Fibroblast of mammary gland (primary cell): ENCODE data around the gene PCDHB7.
A peak's percentile ranks its signal among the peaks of the same experiment; 100 is the strongest.
"Not testable (repeated sequence)": the region's sequence is repeated elsewhere in the genome, so short reads cannot be mapped to it uniquely, and the experiment has no call there.

Experiments
- DNase-seq: peaks from one replicate; pipeline ENCODE4 v3.0.0-alpha.2; 2010; ENCODE audit warnings: low read depth
- H3K4me3 ChIP-seq: 2 replicates; pipeline ENCODE4 v1.5.1; 2011; ENCODE audit warnings: low read depth, mild to moderate bottlenecking, low read length, moderate library complexity; ENCODE audit not compliant: control insufficient read depth
- TF ChIP-seq, protein P1 (sequence below): conservative IDR thresholded peaks from 2 replicates; pipeline ENCODE4 v1.5.1; 2011; ENCODE audit warnings: low read depth, low read length, inconsistent platforms; ENCODE audit not compliant: control insufficient read depth, insufficient read depth

The PCDHB7 gene

DNA sequence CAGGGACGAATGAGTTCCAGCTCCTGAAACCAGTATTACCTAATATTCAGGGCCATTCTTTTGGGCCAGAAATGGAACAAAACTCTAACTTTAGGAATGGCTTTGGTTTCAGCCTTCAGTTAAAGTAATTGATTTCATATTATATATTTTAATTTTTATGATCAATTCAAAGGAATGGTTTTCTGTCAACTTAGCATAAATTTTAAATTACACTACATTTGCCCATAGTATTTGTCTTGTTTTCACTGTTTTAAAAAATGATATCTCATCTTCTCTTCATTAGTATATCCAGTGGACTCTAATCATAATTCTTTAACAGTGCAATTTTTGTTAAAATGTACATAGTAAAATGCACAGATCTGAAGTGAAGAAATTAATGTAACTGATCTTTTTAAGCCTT, 7.9 kb downstream of the PCDHB7 start:
- no peak overlapping the region for H3K4me3 ChIP-seq
- TF ChIP-seq, protein P1, sequence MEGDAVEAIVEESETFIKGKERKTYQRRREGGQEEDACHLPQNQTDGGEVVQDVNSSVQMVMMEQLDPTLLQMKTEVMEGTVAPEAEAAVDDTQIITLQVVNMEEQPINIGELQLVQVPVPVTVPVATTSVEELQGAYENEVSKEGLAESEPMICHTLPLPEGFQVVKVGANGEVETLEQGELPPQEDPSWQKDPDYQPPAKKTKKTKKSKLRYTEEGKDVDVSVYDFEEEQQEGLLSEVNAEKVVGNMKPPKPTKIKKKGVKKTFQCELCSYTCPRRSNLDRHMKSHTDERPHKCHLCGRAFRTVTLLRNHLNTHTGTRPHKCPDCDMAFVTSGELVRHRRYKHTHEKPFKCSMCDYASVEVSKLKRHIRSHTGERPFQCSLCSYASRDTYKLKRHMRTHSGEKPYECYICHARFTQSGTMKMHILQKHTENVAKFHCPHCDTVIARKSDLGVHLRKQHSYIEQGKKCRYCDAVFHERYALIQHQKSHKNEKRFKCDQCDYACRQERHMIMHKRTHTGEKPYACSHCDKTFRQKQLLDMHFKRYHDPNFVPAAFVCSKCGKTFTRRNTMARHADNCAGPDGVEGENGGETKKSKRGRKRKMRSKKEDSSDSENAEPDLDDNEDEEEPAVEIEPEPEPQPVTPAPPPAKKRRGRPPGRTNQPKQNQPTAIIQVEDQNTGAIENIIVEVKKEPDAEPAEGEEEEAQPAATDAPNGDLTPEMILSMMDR: no peak
- DNase-seq: no peak

DNA sequence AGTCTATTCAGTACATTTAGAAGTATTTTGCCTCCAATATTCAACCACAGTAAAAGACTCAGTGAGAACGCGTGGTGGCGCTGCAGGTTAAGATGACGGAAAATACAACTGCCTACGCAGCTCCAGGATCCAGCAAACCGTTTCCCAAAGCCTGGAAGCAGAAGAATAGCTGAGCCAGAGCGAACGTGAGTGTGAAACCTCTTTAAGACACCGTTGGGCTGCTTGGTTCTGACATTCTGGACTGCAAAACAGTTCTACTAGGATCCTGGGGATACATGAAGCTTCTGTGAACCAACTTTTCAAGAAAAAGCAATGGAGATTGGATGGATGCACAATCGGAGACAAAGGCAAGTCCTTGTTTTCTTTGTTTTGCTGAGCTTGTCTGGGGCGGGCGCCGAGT, 9.8 kb downstream of the PCDHB7 start, which contains the start of gene PCDHB16:
PCDHB16 (plus strand) TSS at position 140 of the 400 bp plus-strand sequence; CDS start at position 313, 173 bp downstream.
- DNase-seq: peak; percentile 17
- H3K4me3 ChIP-seq: no peak within 1 kb of the TSS

DNA sequence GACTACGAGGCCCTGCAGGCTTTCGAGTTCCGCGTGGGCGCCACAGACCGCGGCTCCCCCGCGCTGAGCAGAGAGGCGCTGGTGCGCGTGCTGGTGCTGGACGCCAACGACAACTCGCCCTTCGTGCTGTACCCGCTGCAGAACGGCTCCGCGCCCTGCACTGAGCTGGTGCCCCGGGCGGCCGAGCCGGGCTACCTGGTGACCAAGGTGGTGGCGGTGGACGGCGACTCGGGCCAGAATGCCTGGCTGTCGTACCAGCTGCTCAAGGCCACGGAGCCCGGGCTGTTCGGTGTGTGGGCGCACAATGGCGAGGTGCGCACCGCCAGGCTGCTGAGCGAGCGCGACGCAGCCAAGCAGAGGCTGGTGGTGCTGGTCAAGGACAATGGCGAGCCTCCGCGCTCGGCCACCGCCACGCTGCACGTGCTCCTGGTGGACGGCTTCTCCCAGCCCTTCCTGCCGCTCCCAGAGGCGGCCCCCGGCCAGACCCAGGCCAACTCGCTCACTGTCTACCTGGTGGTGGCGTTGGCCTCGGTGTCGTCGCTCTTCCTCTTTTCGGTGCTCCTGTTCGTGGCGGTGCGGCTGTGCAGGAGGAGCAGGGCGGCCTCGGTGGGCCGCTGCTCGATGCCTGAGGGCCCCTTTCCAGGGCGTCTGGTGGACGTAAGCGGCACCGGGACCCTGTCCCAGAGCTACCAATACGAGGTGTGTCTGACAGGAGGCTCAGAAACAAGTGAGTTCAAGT, 11.8 kb downstream of the PCDHB7 start:
- H3K4me3 ChIP-seq, DNase-seq: not testable (repeated sequence)

More for the DNA sequence above, 9.8 kb downstream of the PCDHB7 start, which contains the start of gene PCDHB16:
- TF ChIP-seq, protein P1: no peak

DNA sequence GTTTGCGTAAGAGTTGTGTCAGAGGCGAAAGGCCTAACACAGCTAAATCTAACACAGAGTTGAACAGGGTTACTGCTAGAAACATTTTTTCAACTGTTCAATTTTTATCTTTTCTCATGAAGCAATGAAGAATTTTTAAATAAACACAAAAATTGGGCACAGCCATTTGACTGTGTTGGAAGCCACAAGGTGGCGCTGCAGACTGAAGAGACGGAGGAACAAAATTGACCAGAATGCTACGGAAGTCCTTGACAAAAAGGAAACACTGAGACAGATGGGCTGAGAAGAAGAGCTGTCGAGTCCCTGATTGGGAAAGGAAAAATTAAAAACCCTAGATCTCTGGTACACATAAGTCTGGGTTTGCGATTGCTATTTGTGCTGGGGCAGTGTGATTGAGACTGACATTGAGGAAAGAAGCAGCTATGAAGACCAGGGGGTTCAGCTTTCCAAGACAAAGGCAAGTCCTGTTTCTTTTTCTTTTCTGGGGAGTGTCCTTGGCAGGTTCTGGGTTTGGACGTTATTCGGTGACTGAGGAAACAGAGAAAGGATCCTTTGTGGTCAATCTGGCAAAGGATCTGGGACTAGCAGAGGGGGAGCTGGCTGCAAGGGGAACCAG, 14.6 kb downstream of the PCDHB7 start, which contains the start of gene PCDHB9:
PCDHB9 (plus strand) TSS at position 265 of the 616 bp plus-strand sequence; CDS start at position 423, 158 bp downstream.
- TF ChIP-seq, protein P1: peak; percentile 31
- DNase-seq: peak; percentile 16
- H3K4me3 ChIP-seq: no peak within 1 kb of the TSS

DNA sequence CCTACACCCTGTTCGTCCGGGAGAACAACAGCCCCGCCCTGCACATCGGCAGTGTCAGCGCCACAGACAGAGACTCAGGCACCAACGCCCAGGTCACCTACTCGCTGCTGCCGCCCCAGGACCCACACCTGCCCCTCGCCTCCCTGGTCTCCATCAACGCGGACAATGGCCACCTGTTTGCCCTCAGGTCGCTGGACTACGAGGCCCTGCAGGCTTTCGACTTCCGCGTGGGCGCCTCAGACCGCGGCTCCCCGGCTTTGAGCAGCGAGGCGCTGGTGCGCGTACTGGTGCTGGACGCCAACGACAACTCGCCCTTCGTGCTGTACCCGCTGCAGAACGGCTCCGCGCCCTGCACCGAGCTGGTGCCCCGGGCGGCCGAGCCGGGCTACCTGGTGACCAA, 16.2 kb downstream of the PCDHB7 start:
- not testable (repeated sequence) for H3K4me3 ChIP-seq, DNase-seq

DNA sequence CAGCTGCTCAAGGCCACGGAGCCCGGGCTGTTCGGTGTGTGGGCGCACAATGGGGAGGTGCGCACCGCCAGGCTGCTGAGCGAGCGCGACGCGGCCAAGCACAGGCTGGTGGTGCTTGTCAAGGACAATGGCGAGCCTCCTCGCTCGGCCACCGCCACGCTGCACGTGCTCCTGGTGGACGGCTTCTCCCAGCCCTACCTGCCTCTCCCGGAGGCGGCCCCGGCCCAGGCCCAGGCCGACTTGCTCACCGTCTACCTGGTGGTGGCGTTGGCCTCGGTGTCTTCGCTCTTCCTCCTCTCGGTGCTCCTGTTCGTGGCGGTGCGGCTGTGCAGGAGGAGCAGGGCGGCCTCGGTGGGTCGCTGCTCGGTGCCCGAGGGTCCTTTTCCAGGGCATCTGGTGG, 16.7 kb downstream of the PCDHB7 start:
- H3K4me3 ChIP-seq, DNase-seq: not testable (repeated sequence)

DNA sequence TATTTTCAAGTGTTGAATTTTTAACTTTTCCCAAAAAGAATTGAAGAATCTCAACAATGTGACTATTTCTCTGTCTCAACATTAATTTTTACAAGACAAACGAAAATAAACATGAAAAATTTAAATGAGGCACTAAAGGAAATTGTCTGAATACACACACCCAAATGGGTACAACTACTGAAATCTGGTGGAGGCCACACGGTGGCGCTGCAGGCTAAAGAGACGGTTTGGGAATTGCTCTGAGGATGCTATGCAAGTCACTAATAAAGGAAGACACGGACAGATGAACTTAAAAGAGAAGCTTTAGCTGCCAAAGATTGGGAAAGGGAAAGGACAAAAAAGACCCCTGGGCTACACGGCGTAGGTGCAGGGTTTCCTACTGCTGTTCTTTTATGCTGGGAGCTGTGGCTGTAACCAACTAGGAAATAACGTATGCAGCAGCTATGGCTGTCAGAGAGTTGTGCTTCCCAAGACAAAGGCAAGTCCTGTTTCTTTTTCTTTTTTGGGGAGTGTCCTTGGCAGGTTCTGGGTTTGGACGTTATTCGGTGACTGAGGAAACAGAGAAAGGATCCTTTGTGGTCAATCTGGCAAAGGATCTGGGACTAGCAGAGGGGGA, 19.8 kb downstream of the PCDHB7 start, which contains the start of gene PCDHB10:
PCDHB10 (plus strand) TSS at position 244 of the 616 bp plus-strand sequence; CDS start at position 444, 200 bp downstream.
- TF ChIP-seq, protein P1: peak; percentile 35
- DNase-seq: peak; percentile 8
- H3K4me3 ChIP-seq: no peak within 1 kb of the TSS

DNA sequence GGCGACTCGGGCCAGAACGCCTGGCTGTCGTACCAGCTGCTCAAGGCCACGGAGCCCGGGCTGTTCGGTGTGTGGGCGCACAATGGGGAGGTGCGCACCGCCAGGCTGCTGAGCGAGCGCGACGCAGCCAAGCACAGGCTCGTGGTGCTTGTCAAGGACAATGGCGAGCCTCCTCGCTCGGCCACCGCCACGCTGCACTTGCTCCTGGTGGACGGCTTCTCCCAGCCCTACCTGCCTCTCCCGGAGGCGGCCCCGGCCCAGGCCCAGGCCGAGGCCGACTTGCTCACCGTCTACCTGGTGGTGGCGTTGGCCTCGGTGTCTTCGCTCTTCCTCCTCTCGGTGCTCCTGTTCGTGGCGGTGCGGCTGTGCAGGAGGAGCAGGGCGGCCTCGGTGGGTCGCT, 21.9 kb downstream of the PCDHB7 start:
- not testable (repeated sequence) for DNase-seq, H3K4me3 ChIP-seq

DNA sequence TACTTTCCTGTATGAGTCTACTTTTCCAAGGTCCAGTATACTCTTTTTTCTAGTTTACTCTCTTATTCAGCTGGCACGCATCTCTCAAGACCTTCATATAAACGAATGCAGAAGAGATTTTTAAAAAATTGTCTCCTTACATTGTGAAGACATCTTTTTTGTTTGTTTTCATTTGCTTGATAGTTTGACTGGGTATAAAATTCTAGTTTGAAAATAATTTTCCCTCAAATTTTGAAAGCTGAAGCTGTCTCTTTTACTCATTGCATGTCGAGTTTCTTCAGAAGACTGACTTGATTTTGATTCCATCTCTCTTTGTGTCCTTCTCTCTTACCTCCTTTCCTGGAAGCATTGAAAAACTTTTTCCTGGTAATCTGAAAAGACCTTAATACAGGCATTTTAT, 23.9 kb downstream of the PCDHB7 start:
- TF ChIP-seq, protein P1: no peak
- DNase-seq: no peak

More for the DNA sequence above, 23.9 kb downstream of the PCDHB7 start:
- no peak overlapping the region for H3K4me3 ChIP-seq
